Kidney (tissue), 14 donors: ENCODE results near the gene TMEM63A. TPM values are rescaled to one million over a fixed set of nuclear protein-coding genes. Genes with fewer than 3 reads are reported as not detected.

ENCODE experiments used
- DNase-seq, 5 donors: peaks; one replicate each; pipeline ENCODE4 v3.0.0-alpha.2; 2013 to 2020
- FAIRE-seq: peaks from 2 replicates; lab custom pipeline; 2012; peaks lifted over from hg19 to GRCh38; lab: Jason Lieb, UNC
- H3K27ac ChIP-seq, 2 donors: one replicate each; pipeline ENCODE4 v1.7.0; 2013; ENCODE audit warnings: low read depth in 2 of 2, low read length in 2 of 2, inconsistent platforms in 1 of 2
- H3K27me3 ChIP-seq: one replicate; pipeline ENCODE4 v1.7.1; 2013; ENCODE audit warnings: low read length, inconsistent platforms; ENCODE audit not compliant: control insufficient read depth, insufficient read depth
- H3K36me3 ChIP-seq, 3 donors: one replicate each; pipeline versions ENCODE4 v1.7.0 to v1.7.1; 2013; ENCODE audit warnings: low read length in 3 of 3, control low read depth in 1 of 3, inconsistent platforms in 1 of 3; ENCODE audit not compliant: insufficient read depth in 3 of 3, control insufficient read depth in 2 of 3
- H3K4me1 ChIP-seq, 3 donors: one replicate each; pipeline versions ENCODE4 v1.7.0 to v1.7.1; 2013; ENCODE audit warnings: low read length in 3 of 3, inconsistent platforms in 1 of 3, low read depth in 1 of 3; ENCODE audit not compliant: control insufficient read depth in 2 of 3, insufficient read depth in 2 of 3
- H3K4me3 ChIP-seq, 3 donors: one replicate each; pipeline versions ENCODE4 v1.7.0 to v1.8.1; 2013; ENCODE audit warnings: low read length in 3 of 3, control low read depth in 1 of 3, inconsistent platforms in 1 of 3
- H3K9ac ChIP-seq, 3 donors: one replicate each; pipeline versions ENCODE4 v1.7.0 to v1.7.1; 2013; ENCODE audit warnings: low read length in 3 of 3, control low read depth in 1 of 3, inconsistent platforms in 1 of 3
- H3K9me3 ChIP-seq, 3 donors: one replicate each; pipeline versions ENCODE4 v1.7.0 to v1.7.1; 2013; ENCODE audit warnings: low read length in 3 of 3, control low read depth in 1 of 3, inconsistent platforms in 1 of 3; ENCODE audit not compliant: control insufficient read depth in 2 of 3, insufficient read depth in 1 of 3
- CTCF ChIP-seq: IDR thresholded peaks from 3 replicates; pipeline ENCODE4 v1.5.1; 2012; ENCODE audit warnings: mild to moderate bottlenecking, moderate library complexity, borderline replicate concordance; ENCODE audit not compliant: insufficient read depth; ENCODE audit errors: extremely low read depth
- intact Hi-C: fragments of 100-400 bp; cut with DNase I; formaldehyde crosslinking; loops from one replicate; pipeline ENCODE4 v1.11.1; 2022
- polyA plus RNA-seq: library from polyadenylated mRNA; stranded (reverse); fragments of 350-450 nt; fragmentation: Illumina TruSeq; extraction: RNeasy Lipid Tissue Mini Kit (QIAGEN cat#74804); gene quantifications from one replicate; pipeline ENCODE4 v1.2.3, GENCODE V29; 2014; ENCODE audit warnings: low read depth, low replicate concordance; ENCODE audit not compliant: insufficient read depth
- total RNA-seq: library from RNA; stranded (reverse); fragmentation: NEBNext Ultra II Directional; extraction: Animal tissue kit (Norgen Biotek cat#: 25700); gene quantifications from one replicate; pipeline ENCODE4 v1.2.1, GENCODE V29; 2021
- donor health status: control.
- donor health status: control.
- donor health status: control.
- donor health status: control.
- donor health status: control.
- donor health status: DM: yes; HTN: yes; CAD: no.
- donor health status: Normal renal cell carcinoma (clear cell type).

Gene TMEM63A
- total and polyA plus RNA-seq, 2 donors from 2014 or later: 25.5 to 159 TPM

DNA sequence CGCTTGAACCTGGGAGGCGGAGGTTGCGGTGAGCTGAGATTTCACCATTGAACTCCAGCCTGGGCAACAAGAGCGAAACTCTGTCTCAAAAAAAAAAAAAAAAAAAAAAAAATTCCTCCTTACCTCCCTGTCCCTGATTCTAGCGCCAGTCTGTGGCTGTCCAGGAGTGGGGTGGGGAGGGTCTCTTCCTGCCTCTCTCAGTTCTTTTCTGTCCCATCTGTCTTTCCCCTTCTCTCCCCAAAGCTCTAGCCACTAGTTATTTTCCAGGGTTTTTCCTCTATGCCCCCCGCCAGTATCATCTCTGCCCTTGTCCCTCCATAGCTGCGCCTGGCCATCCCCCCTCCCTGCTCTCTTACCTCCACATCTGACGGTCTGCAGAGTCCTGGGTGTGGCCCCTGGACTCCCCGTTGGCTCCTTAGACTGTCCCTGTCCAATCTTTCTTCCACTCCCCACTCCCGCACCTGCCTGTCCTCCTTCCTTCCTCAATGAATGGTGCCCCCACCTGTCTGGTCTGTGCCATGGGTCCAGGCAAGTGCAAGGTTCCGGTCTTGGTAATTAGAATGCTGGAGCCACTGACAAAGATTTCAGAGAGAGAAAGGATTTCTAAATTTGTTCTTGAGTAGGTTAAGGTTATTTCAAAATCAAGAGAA is 1.6 kb upstream of the TMEM63A start:
- Histone ChIP-seq H3K36me3 (no peaks in the 10 kb centered on the region), H3K27ac (no peak overlapping the region), H3K9me3 (no peaks in the 10 kb centered on the region), H3K27me3 (no peaks in the 10 kb centered on the region), H3K4me3 (no peak overlapping the region), H3K9ac (no peak overlapping the region), H3K4me1 (peaks cover 0 to 26% (median 17%) of the 10 kb centered on the region in 3 donors)
- DNase-seq (peak in 1 of 5 donors; percentile 58), FAIRE-seq (no peak)
- intact Hi-C loops: no loop called here
- TF ChIP-seq CTCF: no peak

DNA sequence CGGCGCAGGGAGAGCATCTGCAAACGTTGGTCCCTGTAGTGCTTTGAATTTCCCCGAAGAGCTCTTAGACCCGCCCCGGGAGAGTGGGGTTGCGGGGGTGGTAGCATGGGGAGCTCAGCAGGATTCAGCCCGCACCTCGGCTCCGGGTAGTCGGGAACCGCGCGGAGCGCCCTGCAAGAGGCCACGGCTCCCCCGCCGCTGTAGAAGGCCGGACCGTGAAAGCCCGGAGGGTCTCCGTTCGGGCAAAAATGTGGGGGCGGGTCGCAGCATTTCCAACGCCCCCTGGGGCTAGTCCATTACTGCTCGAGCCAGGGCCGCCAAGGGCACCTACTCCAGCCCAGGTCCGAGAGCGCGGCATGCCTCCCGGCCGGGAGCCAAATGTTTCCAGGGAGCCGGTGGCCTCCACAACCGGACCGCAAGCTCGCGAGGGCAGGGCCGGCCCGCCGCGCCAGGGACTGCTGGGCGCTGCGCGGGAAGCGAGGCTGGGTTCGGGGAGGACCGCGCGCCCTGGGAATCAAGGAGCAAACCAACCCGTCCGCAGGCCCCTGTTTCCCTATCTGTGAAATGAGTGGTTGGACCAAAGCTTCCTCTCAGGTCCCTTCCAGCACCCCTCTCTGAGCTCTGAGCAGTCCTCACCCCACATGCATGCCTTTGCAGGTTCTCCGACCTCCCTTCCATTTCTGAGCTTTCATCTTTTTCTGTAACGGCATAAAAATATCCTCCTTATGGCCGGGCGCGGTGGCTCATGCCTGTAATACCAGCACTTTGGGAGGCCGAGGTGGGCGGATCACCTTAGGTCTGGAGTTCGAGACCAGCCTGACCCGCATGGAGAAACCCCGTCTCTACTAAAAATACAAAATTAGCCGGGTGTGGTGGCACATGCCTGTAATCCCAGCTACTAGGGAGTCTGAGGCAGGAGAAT is 775 bp upstream of the TMEM63A start:
- Histone ChIP-seq H3K9me3 (no peaks in the 10 kb centered on the region), H3K36me3 (no peaks in the 10 kb centered on the region)
- intact Hi-C loops: no loop called here

More for the DNA sequence above, 775 bp upstream of the TMEM63A start:
- Histone ChIP-seq H3K4me1 (peaks cover 0 to 33% (median 25%) of the 10 kb centered on the region in 3 donors), H3K4me3 (peak overlapping the region; percentile 70 to 82 (median 81)), H3K27me3 (no peaks in the 10 kb centered on the region), H3K9ac (peak overlapping the region; percentile 30 to 74 (median 63)), H3K27ac (peak overlapping the region; percentile 86 to 96)
- FAIRE-seq (no peak), DNase-seq (peak; percentile 58 to 88 (median 74))
- no peak for TF ChIP-seq CTCF
